Measurements from ENCODE around the gene HOXB8.

The HOXB8 gene

DNA sequence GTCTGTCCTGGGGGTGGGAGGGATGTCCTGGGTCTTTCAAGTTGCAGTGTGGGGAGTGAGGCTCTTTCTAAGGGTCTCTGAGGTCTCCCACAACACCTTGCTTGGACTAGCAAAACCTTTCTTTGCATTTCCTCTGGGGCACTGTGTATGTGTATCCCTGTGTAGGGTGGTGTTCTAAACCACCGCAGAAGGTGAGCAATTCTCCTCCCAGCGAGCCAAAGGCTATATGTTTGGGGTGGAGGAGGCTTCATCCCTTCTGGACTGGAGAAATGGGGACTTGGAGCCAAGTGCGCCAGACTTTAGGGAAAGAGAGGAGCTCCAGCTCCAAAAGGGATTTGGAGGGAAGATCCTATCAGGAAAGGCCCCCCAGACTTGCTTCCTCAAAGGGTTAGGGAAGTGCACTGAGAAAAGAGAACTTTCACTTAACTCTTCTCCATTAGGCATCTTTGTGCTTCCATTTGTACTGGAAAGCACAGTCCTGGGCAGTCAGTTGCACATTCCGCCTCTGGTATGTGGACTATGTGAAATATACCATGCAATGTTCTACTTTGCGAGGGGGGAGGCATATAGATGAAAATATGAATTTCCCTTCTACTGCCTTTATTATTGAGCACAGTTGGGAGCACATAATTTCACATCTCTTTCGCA, 29.9 kb upstream of the HOXB8 start:
- TF ChIP-seq POLR2A (IDR thresholded peaks at IDR 0.05; ENCODE audit: low read depth, low read length) = no peak
- TF ChIP-seq POU2F2 (IDR thresholded peaks at IDR 0.05; ENCODE audit: low read depth, low read length) = no peak
- TF ChIP-seq PAX5 (IDR thresholded peaks at IDR 0.05; ENCODE audit: insufficient read depth, low read length, severe bottlenecking) = no peak
- TF ChIP-seq POLR2AphosphoS5 (IDR thresholded peaks at IDR 0.05; ENCODE audit: low read depth, low read length) = no peak
- no peak for TF ChIP-seq TAF1 (IDR thresholded peaks at IDR 0.05; ENCODE audit: low read depth, low read length)
- TF ChIP-seq SPI1 (IDR thresholded peaks at IDR 0.05; ENCODE audit: low read depth, low read length) = no peak
- DNase-seq (ENCODE audit: insufficient read length, low spot score) (no peak), FAIRE-seq (no peak)

DNA sequence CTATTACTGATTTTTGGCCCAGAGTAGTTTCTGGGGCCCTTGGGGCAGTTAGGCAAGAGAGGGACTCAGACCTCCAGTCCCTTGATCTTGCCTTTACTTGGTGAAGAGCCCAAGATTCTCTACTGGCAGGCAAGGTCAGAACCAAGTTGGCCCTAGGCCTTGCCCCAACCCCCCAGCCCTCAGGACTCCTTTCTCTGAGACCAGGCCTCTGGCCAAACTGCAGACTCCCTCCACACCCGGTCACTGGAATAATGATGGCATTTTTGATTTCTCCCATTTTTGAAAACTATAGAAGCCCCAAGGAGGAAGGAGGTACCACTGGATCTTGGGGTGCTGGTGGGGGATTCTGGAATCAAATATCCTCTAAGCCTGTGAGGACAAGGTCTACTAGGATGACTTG, 29.1 kb upstream of the HOXB8 start:
- DNase-seq (ENCODE audit: insufficient read length, low spot score) (no peak), FAIRE-seq (no peak)
- no peak for TF ChIP-seq TAF1 (IDR thresholded peaks at IDR 0.05; ENCODE audit: low read depth, low read length)

DNA sequence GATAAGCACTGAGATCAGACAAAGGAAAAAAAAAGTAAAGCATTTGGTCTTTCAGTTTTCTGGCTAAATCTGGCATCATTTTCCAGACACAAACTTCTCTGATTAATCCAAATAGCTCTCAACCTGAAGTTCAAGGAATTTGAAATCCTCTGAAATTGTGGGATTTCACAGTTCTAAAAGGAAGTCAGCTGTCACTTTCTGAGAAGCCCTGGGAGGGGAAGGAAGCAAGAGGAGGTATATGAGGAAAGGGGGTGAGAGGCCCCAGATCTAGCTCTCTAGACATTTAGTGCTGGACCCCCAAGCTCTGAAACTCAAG, 28.6 kb upstream of the HOXB8 start:
- no peak for TF ChIP-seq SPI1 (IDR thresholded peaks at IDR 0.05; ENCODE audit: low read depth, low read length)
- TF ChIP-seq PAX5 (IDR thresholded peaks at IDR 0.05; ENCODE audit: insufficient read depth, low read length, severe bottlenecking) = no peak
- TF ChIP-seq POLR2A (IDR thresholded peaks at IDR 0.05; ENCODE audit: low read depth, low read length) = no peak
- TF ChIP-seq TAF1 (IDR thresholded peaks at IDR 0.05; ENCODE audit: low read depth, low read length) = no peak
- TF ChIP-seq POU2F2 (IDR thresholded peaks at IDR 0.05; ENCODE audit: low read depth, low read length) = no peak
- TF ChIP-seq POLR2AphosphoS5 (IDR thresholded peaks at IDR 0.05; ENCODE audit: low read depth, low read length) = no peak
- DNase-seq (ENCODE audit: insufficient read length, low spot score) = no peak
- no peak for FAIRE-seq

DNA sequence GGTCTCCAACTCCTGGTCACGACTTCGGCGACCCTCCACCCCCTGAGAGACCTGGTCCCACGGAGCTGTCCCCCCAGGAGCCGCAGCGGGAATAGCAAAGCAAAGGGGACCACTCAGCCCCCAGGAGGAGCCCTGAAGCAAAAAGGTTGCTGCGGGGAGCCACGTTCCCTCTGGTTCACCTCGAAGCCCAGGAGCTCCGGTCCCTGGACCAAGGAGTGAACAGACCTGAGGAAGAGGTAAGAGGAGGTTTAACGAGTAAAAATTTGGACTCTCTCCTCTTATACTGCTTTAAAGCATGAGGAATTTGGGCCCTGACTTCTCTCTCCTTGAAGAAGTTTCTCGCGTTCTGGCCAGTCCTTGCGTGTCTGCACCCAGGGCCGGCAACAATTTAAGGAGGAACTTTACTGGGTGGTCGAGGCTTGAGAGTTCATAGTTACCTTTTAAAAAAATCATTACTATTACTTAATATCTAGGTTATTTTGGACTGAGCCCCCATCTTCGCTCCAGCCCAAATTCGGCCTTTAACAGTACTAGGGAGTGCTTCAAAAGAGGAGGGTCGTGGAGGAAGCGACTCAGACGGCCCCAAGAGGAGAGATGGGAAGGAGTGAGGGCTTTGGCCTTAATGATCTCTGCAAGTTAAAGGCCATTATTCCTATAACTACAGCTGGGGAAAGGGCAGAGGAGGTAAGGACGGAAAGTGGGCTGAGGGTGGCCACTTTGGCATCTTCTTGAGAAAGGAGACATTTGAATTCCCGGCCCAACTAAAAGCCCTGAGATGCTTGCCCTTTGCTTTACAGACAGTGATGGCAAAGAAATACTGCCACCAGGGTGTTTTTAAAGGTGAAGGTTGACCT, 28.0 kb upstream of the HOXB8 start:
- FAIRE-seq = no peak
- no peak for DNase-seq (ENCODE audit: insufficient read length, low spot score)
- no peak for TF ChIP-seq PAX5 (IDR thresholded peaks at IDR 0.05; ENCODE audit: insufficient read depth, low read length, severe bottlenecking)

DNA sequence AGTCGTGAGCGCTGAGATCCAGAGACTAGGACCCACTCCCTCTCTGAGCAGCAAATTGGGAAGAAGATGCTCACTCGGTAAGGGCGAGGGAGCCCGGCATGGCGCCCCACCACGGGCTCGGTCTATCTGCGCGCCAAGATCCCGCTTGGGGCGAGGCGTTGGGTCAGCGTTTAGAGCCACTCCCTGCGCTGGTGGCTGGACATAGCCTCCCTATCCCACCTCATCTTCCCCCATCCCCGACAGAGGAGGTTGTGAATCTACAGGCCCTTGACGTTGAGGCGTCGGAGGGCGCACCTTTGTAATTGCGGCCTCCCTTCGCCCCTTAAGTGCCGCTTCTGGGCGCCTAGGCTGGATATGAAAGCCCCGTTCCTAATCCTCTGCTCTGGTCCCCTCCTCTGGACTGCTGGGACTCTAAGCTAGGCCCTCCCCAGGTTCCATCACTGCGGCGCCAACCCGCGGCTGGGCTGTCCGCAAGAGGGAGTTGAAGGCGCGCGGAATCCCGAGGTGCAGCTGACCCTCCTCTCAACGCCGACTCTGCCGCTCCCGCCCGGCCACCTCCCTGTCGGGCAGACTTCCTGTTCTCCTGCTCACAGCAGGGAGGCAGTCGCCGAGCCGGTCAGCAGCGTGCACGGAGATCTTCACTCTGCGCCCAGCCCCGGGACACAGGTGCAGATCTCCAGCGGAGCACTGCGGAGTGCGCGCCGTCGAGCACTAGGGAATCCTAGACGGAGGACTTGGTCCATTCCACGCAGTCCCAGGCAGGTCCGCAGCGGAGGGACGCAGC, 27.2 kb upstream of the HOXB8 start:
- FAIRE-seq = no peak
- no peak for DNase-seq (ENCODE audit: insufficient read length, low spot score)
- TF ChIP-seq PAX5 (IDR thresholded peaks at IDR 0.05; ENCODE audit: insufficient read depth, low read length, severe bottlenecking) (no peak), POLR2AphosphoS5 (IDR thresholded peaks at IDR 0.05; ENCODE audit: low read depth, low read length) (no peak), POLR2A (IDR thresholded peaks at IDR 0.05; ENCODE audit: low read depth, low read length) (no peak), POU2F2 (IDR thresholded peaks at IDR 0.05; ENCODE audit: low read depth, low read length) (no peak), TAF1 (IDR thresholded peaks at IDR 0.05; ENCODE audit: low read depth, low read length) (no peak), SPI1 (IDR thresholded peaks at IDR 0.05; ENCODE audit: low read depth, low read length) (no peak)

DNA sequence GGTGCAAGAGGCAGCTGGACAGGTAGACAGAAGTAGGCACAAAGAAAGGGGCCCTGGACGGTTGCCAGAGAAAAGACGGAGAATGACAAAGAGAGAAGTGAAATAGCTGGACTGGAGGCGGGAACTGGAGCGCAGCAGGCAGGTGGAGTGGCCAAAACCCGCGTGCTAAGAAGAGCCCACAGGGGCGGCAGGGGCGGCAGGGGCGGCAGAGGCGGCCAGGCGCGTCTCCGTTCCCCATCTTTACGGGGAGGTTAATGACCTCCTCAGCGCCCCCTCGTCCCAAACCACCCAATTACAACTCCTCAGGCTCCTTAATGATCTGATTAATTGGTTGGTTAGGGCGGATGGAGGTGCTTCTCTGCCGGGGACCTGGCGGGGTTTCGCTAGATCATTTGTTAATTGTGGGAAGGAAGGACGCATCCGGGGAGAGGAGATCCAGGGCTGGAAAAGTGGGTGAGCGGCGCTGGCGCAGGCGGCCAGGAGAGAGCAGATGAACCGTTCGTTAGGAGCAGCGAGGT, 26.5 kb upstream of the HOXB8 start:
- TF ChIP-seq SPI1 (IDR thresholded peaks at IDR 0.05; ENCODE audit: low read depth, low read length) (no peak), PAX5 (IDR thresholded peaks at IDR 0.05; ENCODE audit: insufficient read depth, low read length, severe bottlenecking) (no peak), POLR2A (IDR thresholded peaks at IDR 0.05; ENCODE audit: low read depth, low read length) (no peak), POU2F2 (IDR thresholded peaks at IDR 0.05; ENCODE audit: low read depth, low read length) (no peak), TAF1 (IDR thresholded peaks at IDR 0.05; ENCODE audit: low read depth, low read length) (no peak), POLR2AphosphoS5 (IDR thresholded peaks at IDR 0.05; ENCODE audit: low read depth, low read length) (no peak)
- FAIRE-seq (no peak), DNase-seq (ENCODE audit: insufficient read length, low spot score) (no peak)

DNA sequence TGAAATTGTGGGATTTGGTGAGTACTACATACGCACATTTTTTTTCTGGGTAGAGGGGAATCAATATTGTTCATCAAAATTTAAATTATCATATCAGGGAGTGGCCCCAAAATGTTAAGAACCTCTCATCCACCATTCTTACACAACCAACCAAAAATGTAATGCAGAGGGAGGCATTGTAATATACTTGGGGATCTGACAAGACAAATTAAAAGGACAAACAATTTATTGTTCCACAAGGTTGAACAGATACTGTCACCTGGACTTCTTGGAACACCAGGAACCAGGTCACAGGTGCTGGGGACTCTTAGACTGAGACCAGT, 25.7 kb upstream of the HOXB8 start:
- FAIRE-seq (no peak), DNase-seq (ENCODE audit: insufficient read length, low spot score) (no peak)
- no peak for TF ChIP-seq POU2F2 (IDR thresholded peaks at IDR 0.05; ENCODE audit: low read depth, low read length)
- no peak for TF ChIP-seq POLR2A (IDR thresholded peaks at IDR 0.05; ENCODE audit: low read depth, low read length)
- no peak for TF ChIP-seq SPI1 (IDR thresholded peaks at IDR 0.05; ENCODE audit: low read depth, low read length)
- no peak for TF ChIP-seq PAX5 (IDR thresholded peaks at IDR 0.05; ENCODE audit: insufficient read depth, low read length, severe bottlenecking)
- no peak for TF ChIP-seq TAF1 (IDR thresholded peaks at IDR 0.05; ENCODE audit: low read depth, low read length)
- no peak for TF ChIP-seq POLR2AphosphoS5 (IDR thresholded peaks at IDR 0.05; ENCODE audit: low read depth, low read length)

DNA sequence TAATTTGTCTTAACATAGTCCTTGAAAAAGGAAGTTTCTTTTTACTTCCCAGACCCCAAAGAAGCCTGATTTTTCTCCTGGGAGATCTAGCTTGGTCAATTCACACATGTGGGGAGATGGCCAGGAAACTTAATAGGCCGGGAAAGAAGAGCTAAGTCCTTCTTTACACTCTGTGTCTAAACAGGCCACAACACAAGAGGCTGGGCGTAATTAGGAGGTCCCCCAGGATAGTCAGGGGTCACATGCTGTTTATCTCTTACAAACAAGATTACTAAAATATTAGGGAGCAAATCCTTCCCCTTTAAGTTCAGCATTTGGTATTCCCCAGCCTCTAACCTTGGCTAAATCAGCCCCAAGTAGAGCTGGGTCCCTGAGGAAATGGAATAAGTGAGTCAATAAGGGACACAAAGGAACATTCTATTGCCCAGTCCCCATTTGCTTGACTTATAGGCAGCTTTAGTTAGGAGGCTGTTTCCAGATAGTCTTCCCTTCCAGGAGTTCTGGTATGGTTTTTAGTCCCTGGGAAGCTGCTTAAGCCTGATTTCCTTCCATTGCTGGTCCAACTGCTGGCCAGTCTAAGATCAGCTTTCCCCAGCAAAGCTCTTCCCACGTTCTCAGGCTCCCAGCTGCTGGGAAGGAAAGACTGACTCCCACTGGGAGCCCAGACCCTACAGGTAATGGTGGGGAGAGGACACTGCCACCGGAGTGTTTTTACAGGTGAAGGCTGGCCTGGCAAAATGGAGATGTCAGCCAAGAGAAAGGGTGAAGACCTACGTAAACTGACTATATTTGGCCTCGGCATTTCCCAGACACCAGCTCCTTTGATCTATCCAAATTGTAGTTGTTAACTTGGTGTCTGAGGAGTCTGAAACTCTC, 25.1 kb upstream of the HOXB8 start:
- DNase-seq (ENCODE audit: insufficient read length, low spot score) (no peak), FAIRE-seq (no peak)
- TF ChIP-seq TAF1 (IDR thresholded peaks at IDR 0.05; ENCODE audit: low read depth, low read length) = no peak
- no peak for TF ChIP-seq PAX5 (IDR thresholded peaks at IDR 0.05; ENCODE audit: insufficient read depth, low read length, severe bottlenecking)
- no peak for TF ChIP-seq POLR2A (IDR thresholded peaks at IDR 0.05; ENCODE audit: low read depth, low read length)
- no peak for TF ChIP-seq POLR2AphosphoS5 (IDR thresholded peaks at IDR 0.05; ENCODE audit: low read depth, low read length)
- TF ChIP-seq POU2F2 (IDR thresholded peaks at IDR 0.05; ENCODE audit: low read depth, low read length) = no peak
- no peak for TF ChIP-seq SPI1 (IDR thresholded peaks at IDR 0.05; ENCODE audit: low read depth, low read length)

DNA sequence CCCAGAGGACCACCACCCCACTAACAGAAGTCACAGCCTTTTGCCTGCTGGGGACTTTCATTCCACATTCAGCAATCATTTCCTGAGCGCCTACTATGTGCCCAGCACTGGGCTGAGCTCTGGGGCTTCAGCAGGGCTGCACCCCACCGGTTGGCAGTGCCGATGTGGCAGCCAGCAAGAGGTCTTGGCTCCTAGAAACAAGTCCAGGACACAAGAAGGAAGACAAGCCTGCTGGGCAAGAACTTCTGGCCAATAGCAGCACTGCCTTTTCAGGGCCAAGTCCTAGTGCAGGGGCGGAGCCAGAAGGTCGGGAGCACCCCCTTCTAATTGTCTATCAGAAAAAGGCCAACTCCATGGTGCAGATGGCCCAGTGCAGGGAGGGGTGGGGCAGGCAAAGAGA, 24.0 kb upstream of the HOXB8 start:
- DNase-seq (ENCODE audit: insufficient read length, low spot score) = no peak
- TF ChIP-seq POLR2AphosphoS5 (IDR thresholded peaks at IDR 0.05; ENCODE audit: low read depth, low read length) (no peak), POU2F2 (IDR thresholded peaks at IDR 0.05; ENCODE audit: low read depth, low read length) (no peak), TAF1 (IDR thresholded peaks at IDR 0.05; ENCODE audit: low read depth, low read length) (no peak)
- no peak for FAIRE-seq
